ENCODE measurements around the gene ZWILCH.

DNA sequence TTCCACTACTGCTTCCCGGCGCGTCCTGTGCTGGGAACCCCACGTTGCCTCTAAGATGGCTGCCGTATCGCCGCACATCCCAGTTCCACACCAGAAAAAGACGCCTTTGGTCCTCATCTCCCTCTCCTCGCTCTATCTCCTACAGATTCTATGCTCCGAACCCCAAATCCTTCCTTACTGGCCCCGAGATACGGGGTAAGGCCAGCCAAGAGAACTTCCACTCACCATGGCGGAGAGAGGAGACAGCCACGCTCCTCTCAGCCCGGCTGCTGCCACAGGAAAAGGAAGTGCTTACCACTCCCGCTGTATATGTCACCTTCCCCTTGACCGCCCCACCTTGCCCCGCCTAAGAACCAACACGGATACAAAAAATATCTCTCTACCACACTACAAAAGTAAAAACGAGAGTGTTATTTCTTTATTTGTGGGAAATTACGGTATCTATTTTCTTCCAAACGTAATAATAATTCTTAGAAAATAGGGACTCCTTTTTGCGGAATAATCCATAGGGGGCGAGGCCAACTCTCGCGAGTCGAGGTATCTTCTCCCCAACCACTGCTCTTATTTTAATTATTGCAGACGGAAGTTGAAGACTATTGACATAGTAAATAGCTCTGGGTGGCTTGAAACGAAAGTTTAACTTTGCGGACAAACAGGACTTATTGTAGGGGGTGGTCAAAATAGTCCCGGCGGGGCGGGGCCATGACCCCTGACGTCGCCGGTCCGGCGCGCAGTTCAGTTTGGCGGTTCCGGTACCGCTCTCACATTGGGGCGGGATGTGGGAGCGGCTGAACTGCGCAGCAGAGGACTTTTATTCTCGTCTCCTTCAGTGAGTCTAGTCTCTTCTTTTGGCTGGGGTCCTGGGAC is at the start of gene ZWILCH, which contains the start of gene RPL4:
- TF ChIP-seq, protein P1, sequence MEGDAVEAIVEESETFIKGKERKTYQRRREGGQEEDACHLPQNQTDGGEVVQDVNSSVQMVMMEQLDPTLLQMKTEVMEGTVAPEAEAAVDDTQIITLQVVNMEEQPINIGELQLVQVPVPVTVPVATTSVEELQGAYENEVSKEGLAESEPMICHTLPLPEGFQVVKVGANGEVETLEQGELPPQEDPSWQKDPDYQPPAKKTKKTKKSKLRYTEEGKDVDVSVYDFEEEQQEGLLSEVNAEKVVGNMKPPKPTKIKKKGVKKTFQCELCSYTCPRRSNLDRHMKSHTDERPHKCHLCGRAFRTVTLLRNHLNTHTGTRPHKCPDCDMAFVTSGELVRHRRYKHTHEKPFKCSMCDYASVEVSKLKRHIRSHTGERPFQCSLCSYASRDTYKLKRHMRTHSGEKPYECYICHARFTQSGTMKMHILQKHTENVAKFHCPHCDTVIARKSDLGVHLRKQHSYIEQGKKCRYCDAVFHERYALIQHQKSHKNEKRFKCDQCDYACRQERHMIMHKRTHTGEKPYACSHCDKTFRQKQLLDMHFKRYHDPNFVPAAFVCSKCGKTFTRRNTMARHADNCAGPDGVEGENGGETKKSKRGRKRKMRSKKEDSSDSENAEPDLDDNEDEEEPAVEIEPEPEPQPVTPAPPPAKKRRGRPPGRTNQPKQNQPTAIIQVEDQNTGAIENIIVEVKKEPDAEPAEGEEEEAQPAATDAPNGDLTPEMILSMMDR (IDR thresholded peaks at IDR 0.05), result no peak
- peak; percentile 98 for TF ChIP-seq POLR2AphosphoS5 (IDR thresholded peaks at IDR 0.05; ENCODE audit: low read depth, low read length)
- peak in 1 of 2 experiments; percentile 17; a peak in 2 of 4 replicates for TF ChIP-seq REST (IDR thresholded peaks at IDR 0.05; ENCODE audit: insufficient read depth in 1 of 2, low read depth in 2 of 2, low read length in 1 of 2)
- peak; percentile 97 for TF ChIP-seq SIN3A (IDR thresholded peaks at IDR 0.05; ENCODE audit: borderline replicate concordance, insufficient read depth, low read depth, low read length)
- TF ChIP-seq TCF7L2 (IDR thresholded peaks at IDR 0.05; ENCODE audit: low read depth, low read length), result peak; percentile 53; the same call in 1 of the 2 replicates
